ENCODE data around the gene RBM28. TPM values are rescaled to one million over a fixed set of nuclear protein-coding genes. Genes with fewer than 3 reads are reported as not detected.

Gene RBM28
- total and polyA plus RNA-seq, 2 of the 8 experiments (the other 6 are each of a cell fraction or from before 2014, with no cell fraction given) = 12.8 to 65.3 TPM

- no peak for TF ChIP-seq CHD7 (IDR thresholded peaks at IDR 0.05; ENCODE audit: insufficient replicate concordance, low read length)
- TF ChIP-seq ASH2L (IDR thresholded peaks at IDR 0.05; ENCODE audit: low read length) = no peak
- no peak for TF ChIP-seq TEAD4 (IDR thresholded peaks at IDR 0.05; ENCODE audit: low read depth, low read length)
- TF ChIP-seq PHF8 (conservative IDR thresholded peaks at IDR 0.05; ENCODE audit: low read depth, low read length) = no peak
- TF ChIP-seq ATF3 (IDR thresholded peaks at IDR 0.05; ENCODE audit: insufficient read depth, low read depth, low read length) = no peak
- no peak for TF ChIP-seq SUZ12 (IDR thresholded peaks at IDR 0.05; ENCODE audit: low read length)
- no peak for TF ChIP-seq TAF7 (optimal IDR thresholded peaks at IDR 0.05; ENCODE audit: borderline replicate concordance, low read depth, low read length)
- TF ChIP-seq YY1 (IDR thresholded peaks at IDR 0.05; ENCODE audit: low read depth, low read length) = no peak
- no peak for TF ChIP-seq CBX5 (IDR thresholded peaks at IDR 0.05; ENCODE audit: low read depth, low read length)
Observed at GRCh38 chr7:128281605-128282380, 61.9 kb downstream of the RBM28 start (continued).
